22Rv1 (cell line): ENCODE results near the gene FGGY.

ENCODE experiments used
- H3K27ac ChIP-seq: fragments of 450-650 bp; 2 replicates; pipeline ENCODE4 v1.5.1; 2017
- CTCF ChIP-seq: fragments of 450-650 bp; IDR thresholded peaks from 2 replicates; pipeline ENCODE4 v1.5.1; 2017; ENCODE audit warnings: mild to moderate bottlenecking
- ZFX ChIP-seq: fragments of 450-650 bp; IDR thresholded peaks from 2 replicates; pipeline ENCODE4 v1.6.1; 2017; ENCODE audit warnings: antibody characterized with exemption, borderline replicate concordance

FGGY gene

DNA sequence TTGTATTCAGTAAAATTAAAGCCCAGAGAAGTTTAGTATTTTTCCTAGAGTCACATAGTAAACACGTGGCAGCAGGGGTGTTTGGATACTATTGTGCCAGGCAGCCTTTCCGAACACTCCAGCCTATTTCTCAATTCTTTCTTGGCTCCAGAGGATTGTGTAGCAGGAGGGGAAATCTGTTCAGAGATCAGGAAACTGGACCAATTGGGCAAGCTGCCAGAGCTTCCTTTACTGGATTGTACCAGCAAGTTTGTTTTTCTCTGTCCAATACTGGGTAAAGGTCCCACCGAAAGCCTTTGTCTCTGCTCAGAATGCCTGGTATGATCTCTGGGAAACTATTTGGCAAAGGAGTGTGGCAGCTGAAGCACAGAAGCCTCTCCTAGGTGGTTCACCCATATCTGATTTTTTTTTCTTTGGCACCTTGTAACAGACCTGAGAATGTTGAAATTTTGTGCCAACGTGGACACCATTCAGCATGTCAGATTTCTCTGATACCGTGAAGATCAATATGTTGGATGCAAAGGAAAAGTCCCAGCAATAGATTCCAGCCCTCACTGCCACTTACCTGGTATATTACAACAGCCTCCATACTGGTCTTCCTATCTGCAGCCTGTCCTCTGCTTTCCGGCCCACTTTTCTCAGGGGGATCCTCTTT is 126.2 kb downstream of the FGGY start:
- H3K27ac ChIP-seq, result 0 out of 2 replicates have a peak overlapping the region, but pooled peaks have one; percentile 16
- TF ChIP-seq ZFX (no peak), CTCF (no peak)

- peak overlapping the region; percentile 69 for H3K27ac ChIP-seq
- TF ChIP-seq ZFX, result no peak
- no peak for TF ChIP-seq CTCF
Measured at GRCh38 chr1:59427155-59427554, 130.3 kb downstream of the FGGY start.

GRCh38 chr1:59427784-59428183 is 130.9 kb downstream of the FGGY start:
- TF ChIP-seq CTCF (no peak), ZFX (no peak)
- H3K27ac ChIP-seq, result peak overlapping the region; percentile 69

GRCh38 chr1:59428828-59429227 is 131.9 kb downstream of the FGGY start:
- H3K27ac ChIP-seq, result peak overlapping the region; percentile 15; the same call in 1 of the 2 replicates
- TF ChIP-seq ZFX (no peak), CTCF (no peak)

DNA sequence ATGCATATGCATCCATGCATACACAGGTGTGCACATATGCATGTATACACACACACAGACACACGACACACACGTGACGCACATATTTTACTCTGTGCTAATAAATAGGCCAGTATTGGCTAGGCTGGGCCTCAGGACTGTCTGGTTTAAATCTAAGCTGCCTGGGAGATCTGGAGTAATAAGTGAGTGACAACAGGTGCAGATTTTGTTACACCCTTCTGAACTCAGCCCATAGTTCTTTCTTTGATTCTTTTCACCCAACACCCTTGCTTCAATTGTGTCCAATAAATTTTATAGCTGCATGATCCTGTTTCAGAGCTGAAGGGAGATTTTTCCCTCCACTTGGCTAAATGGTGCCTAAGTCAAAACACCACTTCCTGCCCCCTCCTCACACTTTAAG is 132.8 kb downstream of the FGGY start:
- TF ChIP-seq ZFX, result no peak
- TF ChIP-seq CTCF, result no peak
- H3K27ac ChIP-seq, result no peak overlapping the region

GRCh38 chr1:59431566-59432294 is 134.8 kb downstream of the FGGY start:
- no peak overlapping the region for H3K27ac ChIP-seq
- TF ChIP-seq ZFX, result no peak
- no peak for TF ChIP-seq CTCF
